Vagina (tissue), 2 donors: ENCODE results near the gene ARHGEF16. TPM values are rescaled to one million over a fixed set of nuclear protein-coding genes. Genes with fewer than 3 reads are reported as not detected.

Source experiments
- DNase-seq, 2 donors: peaks; one replicate each; pipeline ENCODE4 v3.0.0-alpha.2; 2017; ENCODE audit errors: extremely low spot score in 2 of 2
- H3K27ac ChIP-seq: fragments of 200-600 bp; sonication (generic); one replicate; pipeline ENCODE4 v1.5.1; 2019
- H3K27me3 ChIP-seq: fragments of 200-600 bp; sonication (generic); one replicate; pipeline ENCODE4 v1.5.1; 2019
- H3K36me3 ChIP-seq, 2 donors: fragments of 200-600 bp; sonication (generic); one replicate each; pipeline ENCODE4 v1.5.1; 2017 to 2019
- H3K4me1 ChIP-seq: fragments of 200-600 bp; sonication (generic); one replicate; pipeline ENCODE4 v1.5.1; 2019
- H3K4me3 ChIP-seq, 2 donors: fragments of 200-600 bp; sonication (generic); 1 replicate in 1 of 2; 2 replicates in 1 of 2; pipeline ENCODE4 v1.5.1; 2016 to 2019
- H3K9me3 ChIP-seq: fragments of 200-600 bp; sonication (generic); one replicate; pipeline ENCODE4 v1.5.1; 2019
- POLR2A ChIP-seq, 2 donors: fragments of 450-650 bp; IDR thresholded peaks; one replicate each; pipeline ENCODE4 v1.6.1; 2017; ENCODE audit warnings: antibody characterized with exemption in 2 of 2, mild to moderate bottlenecking in 2 of 2, moderate library complexity in 2 of 2
- POLR2AphosphoS5 ChIP-seq, 2 donors: sonication (generic); formaldehyde crosslinking; IDR thresholded peaks; one replicate each; pipeline ENCODE4 v1.9.0; 2017; ENCODE audit warnings: antibody characterized with exemption in 2 of 2, mild to moderate bottlenecking in 2 of 2, low read depth in 1 of 2; ENCODE audit not compliant: insufficient read depth in 1 of 2
- intact Hi-C: fragments of 100-400 bp; cut with DNase I; formaldehyde crosslinking; loops from one replicate; pipeline ENCODE4 v1.15.1; 2023
- total RNA-seq: library from RNA; depleted of rRNA; stranded (reverse); fragments of >200 nt; gene quantifications from one replicate; pipeline ENCODE4 v1.2.3, GENCODE V29; 2016
- TF ChIP-seq, protein P1 (sequence below), 3 experiments: fragments of 450-650 bp in 2 of 3; fragments of 200-600 bp in 1 of 3; sonication (generic) in 1 of 3; IDR thresholded peaks; one replicate each; pipeline ENCODE4 v1.5.1; 2017 to 2019; ENCODE audit warnings: antibody characterized with exemption in 3 of 3, mild to moderate bottlenecking in 2 of 3, moderate library complexity in 2 of 3

Gene ARHGEF16
- total RNA-seq, 1 donor from 2014 or later: 6.4 TPM

DNA sequence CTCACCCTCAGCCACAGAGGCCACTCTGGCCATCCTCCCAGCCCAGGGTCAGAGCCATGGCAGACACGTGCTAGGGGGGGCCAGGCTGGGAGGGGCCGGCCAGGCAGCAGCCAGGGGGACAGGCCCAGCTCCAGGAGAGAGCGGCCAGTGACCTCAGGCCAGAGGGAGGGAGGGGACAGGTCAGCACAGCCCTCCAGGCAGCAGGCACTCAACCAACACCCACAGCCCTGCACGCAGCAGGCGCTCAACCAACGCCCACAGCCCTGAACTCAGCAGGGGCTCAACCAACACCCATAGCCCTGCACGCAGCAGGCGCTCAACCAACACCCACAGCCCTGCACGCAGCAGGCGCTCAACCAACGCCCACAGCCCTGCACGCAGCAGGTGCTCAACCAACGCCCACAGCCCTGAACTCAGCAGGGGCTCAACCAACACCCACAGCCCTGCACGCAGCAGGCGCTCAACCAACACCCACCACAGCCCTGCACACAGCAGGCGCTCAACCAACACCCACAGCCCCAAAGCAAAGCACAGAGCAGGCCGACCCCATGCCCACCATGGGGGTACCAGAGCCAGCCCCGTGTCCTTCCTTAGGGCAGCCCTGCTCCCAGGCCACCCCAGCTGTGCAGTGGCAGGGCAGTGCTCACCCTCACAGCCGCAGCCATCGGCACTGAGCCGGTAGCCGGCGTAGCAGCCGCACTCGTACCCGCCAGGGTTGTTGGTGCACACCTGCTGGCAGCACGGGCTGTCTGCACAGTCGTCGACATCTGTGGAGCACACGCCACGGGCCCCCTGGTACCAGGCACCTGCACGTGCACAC, 55.9 kb downstream of the ARHGEF16 start:
- DNase-seq: no peak
- Histone ChIP-seq H3K36me3 (peaks cover 0 to 5% of the 10 kb centered on the region in 2 donors), H3K27ac (no peak overlapping the region), H3K4me3 (no peak overlapping the region), H3K27me3 (no peaks in the 10 kb centered on the region), H3K4me1 (peaks cover 5% of the 10 kb centered on the region), H3K9me3 (no peaks in the 10 kb centered on the region)
- TF ChIP-seq POLR2A (IDR thresholded peaks at IDR 0.05) (no peak), POLR2AphosphoS5 (IDR thresholded peaks at IDR 0.05; ENCODE audit: insufficient read depth in 1 of 2, low read depth in 1 of 2) (no peak)
- TF ChIP-seq, protein P1, sequence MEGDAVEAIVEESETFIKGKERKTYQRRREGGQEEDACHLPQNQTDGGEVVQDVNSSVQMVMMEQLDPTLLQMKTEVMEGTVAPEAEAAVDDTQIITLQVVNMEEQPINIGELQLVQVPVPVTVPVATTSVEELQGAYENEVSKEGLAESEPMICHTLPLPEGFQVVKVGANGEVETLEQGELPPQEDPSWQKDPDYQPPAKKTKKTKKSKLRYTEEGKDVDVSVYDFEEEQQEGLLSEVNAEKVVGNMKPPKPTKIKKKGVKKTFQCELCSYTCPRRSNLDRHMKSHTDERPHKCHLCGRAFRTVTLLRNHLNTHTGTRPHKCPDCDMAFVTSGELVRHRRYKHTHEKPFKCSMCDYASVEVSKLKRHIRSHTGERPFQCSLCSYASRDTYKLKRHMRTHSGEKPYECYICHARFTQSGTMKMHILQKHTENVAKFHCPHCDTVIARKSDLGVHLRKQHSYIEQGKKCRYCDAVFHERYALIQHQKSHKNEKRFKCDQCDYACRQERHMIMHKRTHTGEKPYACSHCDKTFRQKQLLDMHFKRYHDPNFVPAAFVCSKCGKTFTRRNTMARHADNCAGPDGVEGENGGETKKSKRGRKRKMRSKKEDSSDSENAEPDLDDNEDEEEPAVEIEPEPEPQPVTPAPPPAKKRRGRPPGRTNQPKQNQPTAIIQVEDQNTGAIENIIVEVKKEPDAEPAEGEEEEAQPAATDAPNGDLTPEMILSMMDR (IDR thresholded peaks at IDR 0.05): no peak
- intact Hi-C loops: no loop called here

DNA sequence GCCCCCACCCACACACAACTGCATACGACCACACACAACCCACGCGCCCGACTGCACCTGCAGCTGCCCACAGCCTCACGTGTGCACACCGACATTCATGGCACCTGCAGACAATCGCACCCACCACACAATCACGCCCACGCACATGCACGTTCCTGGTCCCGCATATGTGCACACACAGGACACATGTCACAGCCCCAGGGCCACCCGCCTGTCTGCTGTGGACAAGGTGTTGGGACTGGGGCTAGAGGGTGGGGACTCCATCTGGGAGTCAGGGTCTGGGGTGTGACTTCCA, 56.4 kb downstream of the ARHGEF16 start:
- Histone ChIP-seq H3K4me1 (no peaks in the 10 kb centered on the region), H3K9me3 (no peaks in the 10 kb centered on the region), H3K27ac (no peak overlapping the region), H3K27me3 (no peaks in the 10 kb centered on the region), H3K4me3 (no peak overlapping the region), H3K36me3 (peaks cover 0 to 5% of the 10 kb centered on the region in 2 donors)
- intact Hi-C loops: no loop called here
- TF ChIP-seq POLR2AphosphoS5 (IDR thresholded peaks at IDR 0.05; ENCODE audit: insufficient read depth in 1 of 2, low read depth in 1 of 2) (no peak), POLR2A (IDR thresholded peaks at IDR 0.05) (no peak)
- TF ChIP-seq, protein P1 (IDR thresholded peaks at IDR 0.05): no peak
- no peak for DNase-seq

DNA sequence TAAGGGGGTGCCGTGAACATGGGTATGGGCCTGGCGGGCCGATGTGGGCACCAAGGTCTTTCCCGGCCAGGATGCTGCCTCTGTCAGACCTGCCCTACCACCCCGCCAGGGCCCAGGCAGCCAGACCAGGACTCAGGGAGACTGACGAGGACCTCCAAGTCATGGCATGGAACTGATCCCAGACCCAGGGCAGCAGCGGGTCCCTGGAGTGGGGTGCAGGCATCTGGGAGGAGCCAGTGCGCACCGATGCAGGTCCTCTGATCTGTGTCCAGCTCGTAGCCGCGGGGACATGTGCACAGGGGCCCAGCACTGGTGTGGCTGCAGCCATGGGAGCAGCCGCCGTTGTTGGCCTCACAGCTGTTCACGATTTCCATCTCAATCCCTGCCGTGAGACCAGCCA, 56.8 kb downstream of the ARHGEF16 start:
- H3K27ac ChIP-seq: no peak overlapping the region
- H3K27me3 ChIP-seq: no peaks in the 10 kb centered on the region
- no peak overlapping the region for H3K4me3 ChIP-seq
- intact Hi-C loops: no loop called here
- H3K36me3 ChIP-seq: peaks cover 0 to 5% of the 10 kb centered on the region in 2 donors
- no peaks in the 10 kb centered on the region for H3K9me3 ChIP-seq
- DNase-seq: no peak
- TF ChIP-seq POLR2A (IDR thresholded peaks at IDR 0.05) (no peak), POLR2AphosphoS5 (IDR thresholded peaks at IDR 0.05; ENCODE audit: insufficient read depth in 1 of 2, low read depth in 1 of 2) (no peak)
- TF ChIP-seq, protein P1 (IDR thresholded peaks at IDR 0.05): no peak
- H3K4me1 ChIP-seq: no peaks in the 10 kb centered on the region

DNA sequence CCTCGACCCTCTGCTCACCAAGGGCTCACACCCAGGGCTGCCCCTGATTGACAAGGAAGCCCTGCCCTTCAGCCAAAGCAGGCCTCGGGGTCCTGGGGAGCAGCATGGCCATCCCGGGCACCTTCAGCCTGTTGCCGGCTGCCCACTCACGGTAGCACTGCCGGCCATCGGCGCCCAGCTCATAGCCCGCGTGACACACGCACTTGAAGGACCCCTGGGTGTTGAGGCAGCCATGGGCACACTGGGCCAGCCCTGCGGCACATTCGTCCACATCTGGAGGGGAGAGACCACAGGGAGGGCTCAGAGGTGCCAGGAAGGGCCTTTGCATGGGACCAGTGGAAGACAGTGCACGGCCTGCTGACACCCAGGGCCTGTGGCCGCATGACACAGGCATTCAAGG, 57.4 kb downstream of the ARHGEF16 start:
- H3K9me3 ChIP-seq: no peaks in the 10 kb centered on the region
- H3K27ac ChIP-seq: no peak overlapping the region
- TF ChIP-seq, protein P1 (IDR thresholded peaks at IDR 0.05): no peak
- TF ChIP-seq POLR2A (IDR thresholded peaks at IDR 0.05): no peak
- no peaks in the 10 kb centered on the region for H3K27me3 ChIP-seq
- H3K4me1 ChIP-seq: no peaks in the 10 kb centered on the region
- H3K4me3 ChIP-seq: no peak overlapping the region
- H3K36me3 ChIP-seq: peaks cover 0 to 5% of the 10 kb centered on the region in 2 donors
- intact Hi-C loops: no loop called here
- DNase-seq: no peak

- Histone ChIP-seq H3K9me3 (no peaks in the 10 kb centered on the region), H3K4me3 (no peak overlapping the region), H3K36me3 (peaks cover 0 to 5% of the 10 kb centered on the region in 2 donors), H3K27ac (no peak overlapping the region), H3K27me3 (no peaks in the 10 kb centered on the region), H3K4me1 (no peaks in the 10 kb centered on the region)
- no peak for DNase-seq
- TF ChIP-seq POLR2A (IDR thresholded peaks at IDR 0.05) (no peak), POLR2AphosphoS5 (IDR thresholded peaks at IDR 0.05; ENCODE audit: insufficient read depth in 1 of 2, low read depth in 1 of 2) (no peak)
- TF ChIP-seq, protein P1 (IDR thresholded peaks at IDR 0.05): no peak
- intact Hi-C loops: no loop called here
Measured at GRCh38 chr1:3514404-3514803, 59.9 kb downstream of the ARHGEF16 start.
